Activated T-cell treated with anti-CD3 and anti-CD28 coated beads, Interleukin-2, amount 50 U/mL, for 1 hour (primary cell): ENCODE measurements around the gene CSTPP1.
"Not testable (repeated sequence)": the region's sequence is repeated elsewhere in the genome, so short reads cannot be mapped to it uniquely, and the experiment has no call there.

Experiments
- DNase-seq: peaks from one replicate; pipeline ENCODE4 v3.0.0-alpha.2; 2020

CSTPP1 gene

DNA sequence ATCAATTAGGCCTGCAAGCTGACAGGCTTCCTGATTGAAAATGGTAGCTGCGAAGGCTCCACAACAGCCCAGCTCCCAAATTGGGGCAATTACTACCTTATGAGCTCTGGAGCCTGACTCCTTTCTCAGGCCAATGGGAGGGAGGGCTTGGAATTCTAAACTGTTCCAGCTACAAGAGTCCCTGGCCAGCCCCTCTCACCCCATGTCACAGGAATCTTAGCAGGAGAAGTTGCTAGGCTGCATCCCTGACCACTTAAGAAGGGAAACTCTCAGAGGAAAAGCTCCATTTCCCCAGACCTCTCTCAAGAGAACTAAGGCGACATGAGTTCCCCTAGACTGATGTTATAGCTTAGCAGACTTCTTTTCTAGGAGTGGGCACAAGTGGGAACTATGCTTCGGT lies 23.1 kb upstream of the CSTPP1 start:
- no peak for DNase-seq

GRCh38 chr11:46914363-46914762 lies 22.2 kb upstream of the CSTPP1 start:
- DNase-seq, result no peak

DNA sequence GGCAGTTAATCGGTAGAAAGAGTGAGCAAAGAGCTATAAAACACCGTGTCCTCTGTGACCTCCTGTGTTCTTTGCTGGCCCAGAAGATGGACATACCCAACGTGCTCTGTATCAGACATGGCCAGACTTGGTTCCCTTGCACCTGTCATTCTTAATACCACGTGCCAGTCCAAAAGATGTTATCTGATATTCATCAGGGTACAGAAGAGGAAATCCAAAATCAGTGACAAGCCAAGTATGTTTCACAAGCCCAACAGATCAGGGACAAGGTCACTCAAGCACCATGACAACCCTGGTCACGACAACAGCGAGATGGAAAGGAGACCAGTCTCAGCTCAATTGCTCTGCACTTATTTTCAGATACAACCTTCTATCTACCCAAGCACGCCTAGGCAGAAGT lies 21.7 kb upstream of the CSTPP1 start:
- DNase-seq, result no peak

DNA sequence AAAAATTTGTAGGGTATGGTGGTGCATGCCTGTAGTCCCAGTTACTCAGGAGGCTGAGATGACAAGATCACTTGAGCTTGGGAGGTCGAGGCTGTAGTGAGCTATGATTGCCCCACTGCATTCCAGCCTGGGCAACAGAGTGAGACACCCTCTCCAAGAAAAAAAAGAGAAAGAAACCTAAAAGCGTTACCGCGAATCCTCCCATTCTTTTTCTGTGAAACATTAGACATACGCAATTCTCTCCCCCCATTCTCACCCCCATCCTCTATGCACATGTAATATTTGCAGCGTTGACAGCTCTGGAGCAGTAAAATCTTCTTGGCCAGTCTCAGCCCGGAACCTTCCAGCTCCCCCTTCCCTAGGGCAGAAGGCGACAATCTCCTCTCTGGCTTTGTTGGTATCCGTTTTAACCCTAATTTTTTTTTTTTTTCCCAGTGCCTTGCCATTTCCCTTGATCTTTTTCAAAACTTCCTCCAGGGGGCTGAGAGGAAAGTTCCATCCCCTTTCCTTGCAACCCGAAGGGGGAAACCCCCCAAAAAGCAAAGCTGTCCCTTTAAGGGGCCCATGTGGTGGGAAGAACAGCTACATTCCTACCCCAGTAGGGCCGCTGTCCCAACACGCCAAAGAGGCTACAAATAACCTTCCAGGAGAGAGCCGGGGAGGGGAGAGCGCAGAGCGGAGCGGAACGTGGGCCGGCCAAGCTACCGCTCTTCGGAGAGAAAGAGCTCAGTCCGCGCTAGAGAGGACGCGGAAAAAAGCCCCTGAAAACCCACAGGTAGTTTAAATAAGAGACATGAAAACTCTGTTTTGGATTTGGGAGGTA lies 20.1 kb upstream of the CSTPP1 start:
- DNase-seq, result peak; percentile 31

- peak; percentile 33 for DNase-seq
Observed at GRCh38 chr11:46917109-46917761, 19.3 kb upstream of the CSTPP1 start.

DNA sequence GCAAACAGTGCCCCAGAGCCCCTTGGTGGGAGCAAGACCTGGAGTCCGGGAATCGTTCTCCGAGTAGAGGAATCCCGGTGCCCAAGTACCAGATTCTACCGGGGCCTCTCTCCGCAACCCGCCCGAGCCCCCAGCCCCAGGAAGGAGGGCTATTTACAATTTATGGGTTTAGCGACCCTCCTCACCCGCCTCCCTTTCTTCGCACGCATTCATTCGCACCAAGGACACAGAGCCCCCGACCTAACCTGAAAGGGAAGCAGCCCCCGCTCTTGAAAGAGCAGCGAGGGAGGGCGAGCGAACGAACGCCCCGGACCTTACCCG lies 18.8 kb upstream of the CSTPP1 start:
- DNase-seq, result no peak

GRCh38 chr11:46918083-46918787 lies 18.3 kb upstream of the CSTPP1 start, which contains the start of gene LRP4:
LRP4 (minus strand) TSS chr11:46918550; CDS start chr11:46918379, 171 bp downstream.
- peak; percentile 49 for DNase-seq

DNA sequence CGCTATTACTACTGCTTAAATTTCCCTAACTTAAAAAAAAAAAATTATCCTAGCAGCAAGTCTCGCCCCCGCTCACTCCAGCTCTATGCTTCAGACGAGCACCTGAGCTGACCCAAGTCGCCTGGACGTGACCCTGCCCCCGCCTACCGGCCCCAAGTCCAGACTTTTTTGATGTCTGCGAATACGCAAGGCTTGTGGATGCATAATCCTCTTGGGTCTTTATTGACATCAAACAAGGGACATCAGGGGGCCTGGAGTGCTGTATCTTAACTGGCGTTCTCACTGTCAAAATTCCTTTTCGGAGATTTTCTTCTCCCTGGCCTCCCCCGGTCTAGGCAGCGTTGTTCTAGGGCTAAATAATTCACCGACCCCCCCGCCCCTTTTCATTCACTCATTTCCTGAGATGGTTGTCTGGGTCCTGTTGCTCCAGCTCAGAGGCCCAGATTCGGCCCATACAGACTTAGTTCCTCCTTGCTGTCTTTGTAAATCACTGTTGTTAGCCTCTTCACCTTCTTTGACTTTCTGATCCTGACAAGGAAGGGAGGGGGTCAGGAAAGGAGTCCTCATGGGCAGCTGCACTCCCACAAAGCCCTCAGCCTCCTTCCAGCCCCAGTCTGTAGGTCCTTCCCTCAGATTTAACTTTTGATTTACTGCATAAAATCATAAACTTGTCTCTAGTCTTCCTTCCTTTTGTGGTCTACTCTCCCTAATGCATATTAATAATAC lies 17.6 kb upstream of the CSTPP1 start:
- no peak for DNase-seq

GRCh38 chr11:46920755-46921154 lies 15.8 kb upstream of the CSTPP1 start:
- DNase-seq, result no peak

DNA sequence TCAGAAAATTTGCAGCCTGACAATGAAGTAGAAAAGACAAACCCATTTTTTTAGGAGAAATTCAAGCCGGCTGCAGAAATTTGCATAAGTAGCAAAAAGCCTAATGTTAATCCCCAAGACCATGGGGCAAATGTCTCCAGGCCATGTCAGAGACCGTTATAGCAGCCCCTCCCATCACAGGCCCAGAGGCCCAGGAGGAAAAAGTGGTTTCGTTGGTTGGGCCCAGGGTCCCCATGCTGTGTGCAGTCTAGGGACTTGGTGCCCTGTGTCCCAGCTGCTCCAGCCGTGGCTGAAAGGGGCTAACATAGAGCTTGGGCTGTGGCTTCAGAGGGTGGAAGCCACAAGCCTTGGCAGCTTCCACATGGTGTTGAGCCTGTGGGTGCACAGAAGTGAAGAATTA lies 8.6 kb upstream of the CSTPP1 start:
- DNase-seq, result not testable (repeated sequence)

DNA sequence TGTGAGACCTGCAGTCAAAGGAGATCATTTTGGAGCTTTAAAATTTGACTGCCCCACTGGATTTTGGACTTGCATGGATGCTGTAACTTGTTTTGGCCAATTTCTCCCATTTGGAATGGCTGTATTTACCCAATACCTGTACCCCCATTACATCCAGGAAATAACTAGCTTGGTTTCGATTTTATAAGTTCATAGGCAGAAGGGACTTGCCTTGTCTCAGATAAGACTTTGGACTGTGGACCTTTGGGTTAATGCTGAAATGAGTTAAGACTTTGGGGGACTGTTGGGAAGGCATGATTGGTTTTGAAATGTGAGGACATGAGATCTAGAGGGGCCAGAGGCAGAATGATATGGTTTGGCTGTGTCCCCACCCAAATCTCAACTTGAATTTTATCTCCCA lies 7.9 kb upstream of the CSTPP1 start:
- DNase-seq, result not testable (repeated sequence)

- DNase-seq, result no peak
Observed at GRCh38 chr11:46930089-46930488, 6.5 kb upstream of the CSTPP1 start.

DNA sequence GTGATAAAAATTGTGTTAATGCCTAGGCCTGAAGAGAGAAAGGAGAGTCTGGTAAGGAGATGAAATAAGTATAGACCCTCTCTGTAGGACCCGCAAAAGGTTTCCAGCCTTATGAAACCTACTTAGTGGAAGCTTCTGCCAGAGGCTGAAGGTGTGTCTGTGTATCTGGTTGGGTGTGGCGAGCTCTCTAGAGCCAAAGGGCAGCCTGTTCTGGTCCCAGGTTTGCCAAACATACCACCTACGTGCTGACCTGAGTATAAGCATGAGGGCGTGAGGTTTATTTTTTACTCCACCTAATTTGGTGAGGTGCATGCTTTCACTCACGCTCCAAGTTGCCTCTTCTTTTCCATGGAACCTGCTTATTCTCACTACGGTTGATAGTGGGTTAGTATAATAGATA lies 5.6 kb downstream of the CSTPP1 start:
- DNase-seq, result no peak

- no peak for DNase-seq
Observed at GRCh38 chr11:46944356-46945075, 8.0 kb downstream of the CSTPP1 start.

GRCh38 chr11:46947399-46948077 lies 11.0 kb downstream of the CSTPP1 start:
- DNase-seq, result no peak

- no peak for DNase-seq
Observed at GRCh38 chr11:46948378-46949131, 12.0 kb downstream of the CSTPP1 start.

- DNase-seq, result no peak
Observed at GRCh38 chr11:46949297-46949696, 12.7 kb downstream of the CSTPP1 start.

GRCh38 chr11:46951864-46952263 lies 15.3 kb downstream of the CSTPP1 start:
- DNase-seq, result no peak

- no peak for DNase-seq
Observed at GRCh38 chr11:46952553-46952952, 16.0 kb downstream of the CSTPP1 start.

GRCh38 chr11:46953093-46953492 lies 16.5 kb downstream of the CSTPP1 start:
- no peak for DNase-seq

DNA sequence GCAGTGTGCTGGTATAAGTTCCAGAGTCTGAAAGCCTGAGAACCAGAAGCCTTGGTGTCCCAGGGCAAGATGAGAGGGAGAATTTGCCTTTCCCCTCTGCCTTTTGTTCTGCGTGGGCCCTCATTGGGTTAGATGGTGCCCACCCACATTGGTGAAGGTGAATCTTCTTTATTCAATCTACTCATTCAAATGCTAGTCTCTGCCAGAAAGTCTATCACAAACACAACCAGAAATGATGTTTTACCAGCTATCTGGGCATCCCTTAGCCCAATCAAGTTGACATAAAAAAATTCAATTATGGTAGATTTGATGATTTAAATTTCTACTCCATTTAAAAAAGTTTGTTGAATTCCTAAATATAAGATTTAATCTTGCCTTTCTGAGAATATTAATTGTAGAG lies 22.2 kb downstream of the CSTPP1 start:
- no peak for DNase-seq
